Caco-2 (cell line): ENCODE results near the gene SEC62. TPM values are rescaled to one million over a fixed set of nuclear protein-coding genes. Genes with fewer than 3 reads are reported as not detected.

Source experiments
- BruUV-seq: library from RNA; stranded (reverse); fragments of 400-500 nt; replicated peaks from 2 replicates; lab custom pipeline; 2021; lab: Mats Ljungman, UMichigan
- CTCF ChIA-PET: fragments of 300-600 bp; sonication (Branson Sonifier 250); formaldehyde crosslinking; loops from one replicate; lab custom pipeline; 2022; ENCODE audit warnings: antibody characterized with exemption; lab: Charles Lee
- POLR2A ChIA-PET: fragments of 300-600 bp; sonication (Branson Sonifier 250); formaldehyde crosslinking; loops from one replicate; lab custom pipeline; 2022; ENCODE audit warnings: antibody characterized with exemption; lab: Charles Lee
- DNase-seq, 2 experiments: peaks; one replicate each; pipeline versions ENCODE4 v3.0.0 to v3.0.0-alpha.2; 2020 to 2022
- H3K27me3 ChIP-seq: replicated peaks from 2 replicates; pipeline ENCODE4 v1.6.0; 2011; ENCODE audit warnings: low read length; ENCODE audit not compliant: control insufficient read depth, insufficient read depth
- H3K36me3 ChIP-seq: 2 replicates; pipeline ENCODE4 v1.5.1; 2011; ENCODE audit warnings: low read length; ENCODE audit not compliant: control insufficient read depth, insufficient read depth
- H3K4me1 ChIP-seq: fragments of 250-450 bp; sonication (Bioruptor Pico); 2 replicates; pipeline ENCODE4 v1.5.1; 2020; ENCODE audit warnings: mild to moderate bottlenecking
- H3K4me3 ChIP-seq: 2 replicates; pipeline ENCODE4 v1.5.1; 2011; ENCODE audit warnings: low read depth, mild to moderate bottlenecking, control low read depth, low read length
- H3K9me3 ChIP-seq: fragments of 250-450 bp; sonication (Bioruptor Pico); 2 replicates; pipeline ENCODE4 v1.5.1; 2020; ENCODE audit warnings: mild to moderate bottlenecking, moderate library complexity
- H3K27ac Mint-ChIP-seq: one replicate; pipeline ENCODE4 v1.8.0; 2022; ENCODE audit warnings: mixed read lengths; ENCODE audit not compliant: unreplicated experiment
- H3K27me3 Mint-ChIP-seq: one replicate; pipeline ENCODE4 v1.8.0; 2022; ENCODE audit warnings: mixed read lengths; ENCODE audit not compliant: insufficient read depth, unreplicated experiment
- H3K36me3 Mint-ChIP-seq: one replicate; pipeline ENCODE4 v1.8.0; 2022; ENCODE audit warnings: mild to moderate bottlenecking, mixed read lengths; ENCODE audit not compliant: insufficient read depth, unreplicated experiment
- H3K4me1 Mint-ChIP-seq: one replicate; pipeline ENCODE4 v1.8.0; 2022; ENCODE audit warnings: low read depth, mixed read lengths; ENCODE audit not compliant: unreplicated experiment
- H3K4me3 Mint-ChIP-seq: one replicate; pipeline ENCODE4 v1.8.0; 2022; ENCODE audit warnings: mild to moderate bottlenecking, moderate library complexity, mixed read lengths; ENCODE audit not compliant: unreplicated experiment
- H3K9me3 Mint-ChIP-seq: one replicate; pipeline ENCODE4 v1.8.0; 2022; ENCODE audit warnings: mixed read lengths; ENCODE audit not compliant: unreplicated experiment
- CTCF ChIP-seq, 2 experiments: fragments of 200-600 bp in 1 of 2; IDR thresholded peaks; 1 replicate in 1 of 2; 2 replicates in 1 of 2; pipeline versions ENCODE4 v1.5.1 to v1.8.0; 2011 to 2022; ENCODE audit warnings: antibody characterized with exemption in 1 of 2, control low read depth in 1 of 2, inconsistent platforms in 1 of 2, low read depth in 1 of 2, low read length in 1 of 2, mild to moderate bottlenecking in 1 of 2, moderate library complexity in 1 of 2; ENCODE audit not compliant: insufficient read depth in 1 of 2, severe bottlenecking in 1 of 2, unreplicated experiment in 1 of 2
- intact Hi-C: fragments of 100-400 bp; cut with micrococcal nuclease; formaldehyde crosslinking; loops from one replicate; pipeline ENCODE4 v1.10.0; 2022; ENCODE audit not compliant: unreplicated experiment
- total RNA-seq: library from RNA; stranded (reverse); gene quantifications from 2 replicates; pipeline ENCODE4 v1.2.3, GENCODE V29; 2022

The SEC62 gene
- total RNA-seq, 1 experiment from 2014 or later = 74.7 TPM

DNA sequence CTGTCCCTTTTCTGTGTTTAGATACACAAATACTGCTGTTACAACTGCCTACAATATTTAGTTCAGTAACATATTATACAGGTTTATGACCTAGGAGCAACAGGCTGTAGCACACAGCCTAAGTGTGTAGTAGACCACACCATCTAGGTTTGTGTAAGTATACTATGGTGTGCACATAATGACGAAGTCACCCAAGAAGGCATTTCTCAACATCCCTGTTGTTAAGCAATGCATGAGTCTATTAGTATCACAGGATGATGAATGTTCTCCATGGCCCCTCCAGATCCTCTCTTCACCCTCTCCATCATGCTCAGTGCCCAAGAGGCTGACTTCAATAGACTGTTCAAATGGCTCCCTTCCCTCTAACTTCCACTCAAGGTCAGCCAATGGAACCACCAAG, 14.6 kb upstream of the SEC62 start:
- no peak for TF ChIP-seq CTCF (IDR thresholded peaks at IDR 0.05; ENCODE audit: insufficient read depth in 1 of 2, low read depth in 1 of 2, low read length in 1 of 2, severe bottlenecking in 1 of 2, unreplicated experiment in 1 of 2)
- H3K9me3 Mint-ChIP-seq = no peaks in the 10 kb centered on the region
- no peak for DNase-seq
- H3K27me3 ChIP-seq = no peaks in the 10 kb centered on the region; the same call in none of the 2 replicates
- H3K4me1 ChIP-seq = no peaks in the 10 kb centered on the region
- no peak overlapping the region for H3K27ac Mint-ChIP-seq
- H3K36me3 Mint-ChIP-seq = no peaks in the 10 kb centered on the region
- no peaks in the 10 kb centered on the region for H3K27me3 Mint-ChIP-seq
- no peaks in the 10 kb centered on the region for H3K36me3 ChIP-seq
- POLR2A ChIA-PET = no interaction called here
- no peak overlapping the region for H3K4me3 Mint-ChIP-seq
- no TSS peak for BruUV-seq
- CTCF ChIA-PET = no interaction called here
- no peak overlapping the region for H3K4me3 ChIP-seq
- no peaks in the 10 kb centered on the region for H3K9me3 ChIP-seq
- no peaks in the 10 kb centered on the region for H3K4me1 Mint-ChIP-seq
- intact Hi-C loops = no loop called here

- H3K4me3 ChIP-seq = no peak overlapping the region
- BruUV-seq = no TSS peak
- no peak for TF ChIP-seq CTCF (IDR thresholded peaks at IDR 0.05; ENCODE audit: insufficient read depth in 1 of 2, low read depth in 1 of 2, low read length in 1 of 2, severe bottlenecking in 1 of 2, unreplicated experiment in 1 of 2)
- ChIA-PET POLR2A (no interaction called here), CTCF (no interaction called here)
- Mint-ChIP-seq H3K36me3 (no peaks in the 10 kb centered on the region), H3K4me1 (no peaks in the 10 kb centered on the region), H3K9me3 (no peaks in the 10 kb centered on the region), H3K27ac (no peak overlapping the region), H3K27me3 (no peaks in the 10 kb centered on the region), H3K4me3 (no peak overlapping the region)
- no peaks in the 10 kb centered on the region for H3K4me1 ChIP-seq
- no peaks in the 10 kb centered on the region for H3K9me3 ChIP-seq
- intact Hi-C loops = no loop called here
- no peaks in the 10 kb centered on the region for H3K36me3 ChIP-seq
- H3K27me3 ChIP-seq = no peaks in the 10 kb centered on the region; the same call in none of the 2 replicates
- DNase-seq = no peak
These were observed 13.0 kb upstream of the SEC62 start for GRCh38 chr3:169953462-169954141.

DNA sequence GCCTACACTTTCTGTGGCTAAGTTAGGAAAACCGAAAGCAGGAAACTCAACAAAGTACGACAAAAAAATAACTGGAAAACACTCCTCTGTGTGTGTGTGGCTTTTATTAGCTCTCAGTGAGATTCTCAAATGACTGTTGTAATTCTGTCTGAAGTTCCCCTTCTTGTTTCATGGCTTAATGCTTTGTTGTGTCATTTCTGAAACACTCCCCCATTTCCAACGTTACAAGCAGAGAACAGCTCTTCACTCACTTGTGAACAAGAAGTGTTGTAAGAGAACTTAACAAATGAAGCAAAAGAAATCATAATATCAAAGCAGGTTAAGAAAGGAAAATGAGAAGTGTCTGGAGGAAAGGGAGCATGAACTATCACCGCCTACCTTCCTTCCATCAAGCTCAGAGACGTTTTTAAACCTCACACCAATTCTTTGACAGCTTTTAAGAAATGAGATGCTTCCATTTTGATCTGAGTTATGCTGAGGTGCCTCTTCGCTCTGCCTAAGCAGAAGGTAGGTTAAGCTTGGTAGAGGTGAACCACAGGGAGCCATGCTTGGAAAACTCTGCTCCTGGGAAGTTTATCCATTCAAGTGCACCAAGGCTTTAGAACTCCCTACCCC, 12.4 kb upstream of the SEC62 start:
- no peak overlapping the region for H3K27ac Mint-ChIP-seq
- H3K36me3 ChIP-seq = no peaks in the 10 kb centered on the region
- H3K9me3 ChIP-seq = no peaks in the 10 kb centered on the region
- H3K27me3 Mint-ChIP-seq = peaks cover under 1% of the 10 kb centered on the region
- H3K4me1 ChIP-seq = no peaks in the 10 kb centered on the region
- H3K36me3 Mint-ChIP-seq = no peaks in the 10 kb centered on the region
- intact Hi-C loops = no loop called here
- CTCF ChIA-PET = no interaction called here
- TF ChIP-seq CTCF (IDR thresholded peaks at IDR 0.05; ENCODE audit: insufficient read depth in 1 of 2, low read depth in 1 of 2, low read length in 1 of 2, severe bottlenecking in 1 of 2, unreplicated experiment in 1 of 2) = no peak
- H3K4me1 Mint-ChIP-seq = no peaks in the 10 kb centered on the region
- BruUV-seq = no TSS peak
- H3K4me3 Mint-ChIP-seq = no peak overlapping the region
- H3K4me3 ChIP-seq = no peak overlapping the region
- POLR2A ChIA-PET = no interaction called here
- no peak for DNase-seq
- H3K27me3 ChIP-seq = no peaks in the 10 kb centered on the region; the same call in none of the 2 replicates
- H3K9me3 Mint-ChIP-seq = no peaks in the 10 kb centered on the region
